Natural killer cell (primary cell): Measurements from ENCODE around the gene DAB2IP. TPM values are rescaled to one million over a fixed set of nuclear protein-coding genes. Genes with fewer than 3 reads are reported as not detected.

ENCODE experiments used
- ATAC-seq, 3 donors: fragments of 150-1000 bp in 2 of 3; fragments of 200-7000 bp in 1 of 3; cut with Tn5 transposase; 1 replicate in 1 of 3; 2 replicates in 2 of 3; pipeline ENCODE4 v1.10.0; 2021; ENCODE audit warnings: mild to moderate bottlenecking in 2 of 3, moderate library complexity in 2 of 3
- DNase-seq, 2 donors: peaks; one replicate each; pipeline versions ENCODE4 v3.0.0 to v3.0.0-alpha.2; 2013 to 2021; ENCODE audit warnings: mixed read lengths in 1 of 2
- H3K27ac ChIP-seq: one replicate; pipeline ENCODE4 v1.5.1; 2013; ENCODE audit warnings: mild to moderate bottlenecking, low read length
- H3K27me3 ChIP-seq: one replicate; pipeline ENCODE4 v1.6.1; 2013; ENCODE audit warnings: low read length; ENCODE audit not compliant: control insufficient read depth, insufficient read depth
- H3K36me3 ChIP-seq: one replicate; pipeline ENCODE4 v1.6.1; 2013; ENCODE audit warnings: low read length; ENCODE audit not compliant: control insufficient read depth, insufficient read depth
- H3K4me1 ChIP-seq: one replicate; pipeline ENCODE4 v1.6.1; 2013; ENCODE audit warnings: low read length; ENCODE audit not compliant: control insufficient read depth, insufficient read depth
- H3K4me3 ChIP-seq: one replicate; pipeline ENCODE4 v1.5.1; 2013; ENCODE audit warnings: low read length
- H3K9me3 ChIP-seq: one replicate; pipeline ENCODE4 v1.6.1; 2013; ENCODE audit warnings: low read length; ENCODE audit not compliant: control insufficient read depth, insufficient read depth
- H3K27ac Mint-ChIP-seq, 2 donors: one replicate each; pipeline ENCODE4 v1.8.0; 2022; ENCODE audit warnings: mild to moderate bottlenecking in 2 of 2, mixed read lengths in 2 of 2, moderate library complexity in 1 of 2
- H3K27me3 Mint-ChIP-seq, 2 donors: one replicate each; pipeline ENCODE4 v1.8.0; 2022; ENCODE audit warnings: low read depth in 2 of 2, mixed read lengths in 2 of 2
- H3K36me3 Mint-ChIP-seq: one replicate; pipeline ENCODE4 v1.8.0; 2022; ENCODE audit warnings: mixed read lengths
- H3K4me1 Mint-ChIP-seq, 2 donors: one replicate each; pipeline ENCODE4 v1.8.0; 2022; ENCODE audit warnings: mixed read lengths in 2 of 2
- H3K4me3 Mint-ChIP-seq: one replicate; pipeline ENCODE4 v1.8.0; 2022; ENCODE audit warnings: mild to moderate bottlenecking, moderate library complexity, mixed read lengths
- H3K9me3 Mint-ChIP-seq, 2 donors: one replicate each; pipeline ENCODE4 v1.8.0; 2022; ENCODE audit warnings: mixed read lengths in 2 of 2
- CTCF ChIP-seq: fragments of 200-600 bp; IDR thresholded peaks from one replicate; pipeline ENCODE4 v1.8.0; 2022; ENCODE audit warnings: antibody characterized with exemption
- WGBS: methylation state at CpG from one replicate; pipeline ENCODE4 v1.1.7; 2013; ENCODE audit warnings: missing lambda C conversion rate; ENCODE audit not compliant: insufficient coverage; 5-methylcytosine and 5-hydroxymethylcytosine counted together
- intact Hi-C: fragments of 100-400 bp; cut with micrococcal nuclease; formaldehyde crosslinking; loops from one replicate; pipeline ENCODE4 v1.14.2; 2022
- total RNA-seq, 4 donors: library from RNA; stranded (reverse); fragments of 120-200 nt in 1 of 4; gene quantifications; one replicate each; pipeline versions ENCODE4 v1.2.3 to v1.2.4, GENCODE V29; 2013 to 2022

Gene DAB2IP
- total RNA-seq, 3 donors from 2014 or later (not counting 1 experiment from before 2014, with no cell fraction given), result 0.19 to 2.5 TPM; not detected in 1

- Histone ChIP-seq H3K27me3 (peaks cover 11% of the 10 kb centered on the region), H3K36me3 (no peaks in the 10 kb centered on the region), H3K9me3 (no peaks in the 10 kb centered on the region), H3K4me1 (peaks cover 24% of the 10 kb centered on the region), H3K27ac (no peak overlapping the region), H3K4me3 (no peak overlapping the region)
- peaks cover 9 to 23% of the 10 kb centered on the region in 2 donors for H3K4me1 Mint-ChIP-seq
- no peak for TF ChIP-seq CTCF
- 96% methylated on average over 3 of the region's 3 CpGs for WGBS
- ATAC-seq (no peak), DNase-seq (no peak)
- H3K9me3 Mint-ChIP-seq, result no peaks in the 10 kb centered on the region
- no peak overlapping the region for H3K4me3 Mint-ChIP-seq
- H3K27ac Mint-ChIP-seq, result no peak overlapping the region
- H3K36me3 Mint-ChIP-seq, result no peaks in the 10 kb centered on the region
- peaks cover 14 to 28% of the 10 kb centered on the region in 2 donors for H3K27me3 Mint-ChIP-seq
- intact Hi-C loops, result no loop called here
Observed at GRCh38 chr9:121703014-121703734, 51.7 kb downstream of the DAB2IP start.

GRCh38 chr9:121704281-121704680 lies 52.8 kb downstream of the DAB2IP start:
- Mint-ChIP-seq H3K36me3 (no peaks in the 10 kb centered on the region), H3K27ac (no peak overlapping the region), H3K9me3 (no peaks in the 10 kb centered on the region), H3K4me1 (peaks cover 9 to 28% of the 10 kb centered on the region in 2 donors), H3K27me3 (peaks cover 12 to 27% of the 10 kb centered on the region in 2 donors), H3K4me3 (no peak overlapping the region)
- no peak for TF ChIP-seq CTCF
- H3K4me1 ChIP-seq, result peaks cover 24% of the 10 kb centered on the region
- no peaks in the 10 kb centered on the region for H3K36me3 ChIP-seq
- no peak for ATAC-seq
- no peak overlapping the region for H3K27ac ChIP-seq
- DNase-seq, result no peak
- WGBS, result 89% methylated on average over 3 of the region's 3 CpGs
- no peaks in the 10 kb centered on the region for H3K9me3 ChIP-seq
- H3K27me3 ChIP-seq, result peaks cover 7% of the 10 kb centered on the region
- intact Hi-C loops, result no loop called here
- no peak overlapping the region for H3K4me3 ChIP-seq

GRCh38 chr9:121706149-121706750 lies 54.8 kb downstream of the DAB2IP start:
- Mint-ChIP-seq H3K4me1 (peaks cover 9 to 19% of the 10 kb centered on the region in 2 donors), H3K27ac (no peak overlapping the region), H3K27me3 (peaks cover 10 to 26% of the 10 kb centered on the region in 2 donors), H3K9me3 (no peaks in the 10 kb centered on the region), H3K36me3 (no peaks in the 10 kb centered on the region), H3K4me3 (no peak overlapping the region)
- Histone ChIP-seq H3K9me3 (no peaks in the 10 kb centered on the region), H3K27ac (no peak overlapping the region), H3K4me1 (peaks cover 11% of the 10 kb centered on the region), H3K27me3 (no peaks in the 10 kb centered on the region), H3K4me3 (no peak overlapping the region), H3K36me3 (no peaks in the 10 kb centered on the region)
- intact Hi-C loops, result no loop called here
- DNase-seq (no peak), ATAC-seq (no peak)
- WGBS, result 83% methylated on average over 7 of the region's 8 CpGs
- no peak for TF ChIP-seq CTCF
